GM18873 (cell line): Measurements from ENCODE around the gene ATXN2L.
"Not testable (repeated sequence)": the region's sequence is repeated elsewhere in the genome, so short reads cannot be mapped to it uniquely, and the experiment has no call there.

ENCODE experiments used
- ATAC-seq: cut with Tn5 transposase; IDR thresholded peaks from one replicate; pipeline ENCODE4 v1.9.1; 2021; ENCODE audit warnings: mild to moderate bottlenecking, moderate library complexity, moderate number of reproducible peaks; ENCODE audit not compliant: unreplicated experiment, low FRiP score

ATXN2L gene

GRCh38 chr16:28866454-28866804 lies 43.6 kb downstream of the ATXN2L start:
- ATAC-seq, result no peak

GRCh38 chr16:28867241-28867640 lies 44.4 kb downstream of the ATXN2L start:
- no peak for ATAC-seq

- not testable (repeated sequence) for ATAC-seq
Observed at GRCh38 chr16:28867646-28868045, 44.8 kb downstream of the ATXN2L start.

- no peak for ATAC-seq
Observed at GRCh38 chr16:28869201-28869600, 46.4 kb downstream of the ATXN2L start.

- no peak for ATAC-seq
Observed at GRCh38 chr16:28872952-28873351, 50.2 kb downstream of the ATXN2L start.

GRCh38 chr16:28873543-28874201 lies 50.9 kb downstream of the ATXN2L start:
- ATAC-seq, result no peak

- ATAC-seq, result no peak
Observed at GRCh38 chr16:28874406-28874805, 51.6 kb downstream of the ATXN2L start.

- ATAC-seq, result no peak
Observed at GRCh38 chr16:28875134-28876018, 52.6 kb downstream of the ATXN2L start.

GRCh38 chr16:28876019-28876659 lies 53.3 kb downstream of the ATXN2L start:
- no peak for ATAC-seq

GRCh38 chr16:28876973-28877654 lies 54.3 kb downstream of the ATXN2L start:
- no peak for ATAC-seq

GRCh38 chr16:28877655-28878000 lies 54.8 kb downstream of the ATXN2L start:
- no peak for ATAC-seq

- ATAC-seq, result no peak
Observed at GRCh38 chr16:28878083-28878926, 55.5 kb downstream of the ATXN2L start, which contains the start of gene ATP2A1. ATP2A1 (plus strand) TSS chr16:28878488; CDS start chr16:28878672, 184 bp downstream.

- ATAC-seq, result peak; percentile 25
Observed at GRCh38 chr16:28879261-28879840, 56.6 kb downstream of the ATXN2L start.

- ATAC-seq, result peak; percentile 51
Observed at GRCh38 chr16:28879841-28880588, 57.2 kb downstream of the ATXN2L start.

GRCh38 chr16:28880589-28880915 lies 57.8 kb downstream of the ATXN2L start:
- ATAC-seq, result no peak

GRCh38 chr16:28880955-28881354 lies 58.2 kb downstream of the ATXN2L start:
- ATAC-seq, result no peak

- ATAC-seq, result not testable (repeated sequence)
Observed at GRCh38 chr16:28881565-28881964, 58.8 kb downstream of the ATXN2L start.

- ATAC-seq, result no peak
Observed at GRCh38 chr16:28882551-28883160, 59.9 kb downstream of the ATXN2L start.
